Caco-2 (cell line): ENCODE data around the gene HNRNPU. TPM values are rescaled to one million over a fixed set of nuclear protein-coding genes. Genes with fewer than 3 reads are reported as not detected.
A peak's percentile ranks its signal among the peaks of the same experiment; 100 is the strongest.

Source experiments
- BruUV-seq: library from RNA; stranded (reverse); fragments of 400-500 nt; replicated peaks from 2 replicates; lab custom pipeline; 2021; lab: Mats Ljungman, UMichigan
- CTCF ChIA-PET: fragments of 300-600 bp; sonication (Branson Sonifier 250); formaldehyde crosslinking; loops from one replicate; lab custom pipeline; 2022; ENCODE audit warnings: antibody characterized with exemption; lab: Charles Lee
- POLR2A ChIA-PET: fragments of 300-600 bp; sonication (Branson Sonifier 250); formaldehyde crosslinking; loops from one replicate; lab custom pipeline; 2022; ENCODE audit warnings: antibody characterized with exemption; lab: Charles Lee
- DNase-seq, 2 experiments: peaks; one replicate each; pipeline versions ENCODE4 v3.0.0 to v3.0.0-alpha.2; 2020 to 2022
- H3K27me3 ChIP-seq: replicated peaks from 2 replicates; pipeline ENCODE4 v1.6.0; 2011; ENCODE audit warnings: low read length; ENCODE audit not compliant: control insufficient read depth, insufficient read depth
- H3K36me3 ChIP-seq: 2 replicates; pipeline ENCODE4 v1.5.1; 2011; ENCODE audit warnings: low read length; ENCODE audit not compliant: control insufficient read depth, insufficient read depth
- H3K4me1 ChIP-seq: fragments of 250-450 bp; sonication (Bioruptor Pico); 2 replicates; pipeline ENCODE4 v1.5.1; 2020; ENCODE audit warnings: mild to moderate bottlenecking
- H3K4me3 ChIP-seq: 2 replicates; pipeline ENCODE4 v1.5.1; 2011; ENCODE audit warnings: low read depth, mild to moderate bottlenecking, control low read depth, low read length
- H3K9me3 ChIP-seq: fragments of 250-450 bp; sonication (Bioruptor Pico); 2 replicates; pipeline ENCODE4 v1.5.1; 2020; ENCODE audit warnings: mild to moderate bottlenecking, moderate library complexity
- H3K27ac Mint-ChIP-seq: one replicate; pipeline ENCODE4 v1.8.0; 2022; ENCODE audit warnings: mixed read lengths; ENCODE audit not compliant: unreplicated experiment
- H3K27me3 Mint-ChIP-seq: one replicate; pipeline ENCODE4 v1.8.0; 2022; ENCODE audit warnings: mixed read lengths; ENCODE audit not compliant: insufficient read depth, unreplicated experiment
- H3K36me3 Mint-ChIP-seq: one replicate; pipeline ENCODE4 v1.8.0; 2022; ENCODE audit warnings: mild to moderate bottlenecking, mixed read lengths; ENCODE audit not compliant: insufficient read depth, unreplicated experiment
- H3K4me1 Mint-ChIP-seq: one replicate; pipeline ENCODE4 v1.8.0; 2022; ENCODE audit warnings: low read depth, mixed read lengths; ENCODE audit not compliant: unreplicated experiment
- H3K4me3 Mint-ChIP-seq: one replicate; pipeline ENCODE4 v1.8.0; 2022; ENCODE audit warnings: mild to moderate bottlenecking, moderate library complexity, mixed read lengths; ENCODE audit not compliant: unreplicated experiment
- H3K9me3 Mint-ChIP-seq: one replicate; pipeline ENCODE4 v1.8.0; 2022; ENCODE audit warnings: mixed read lengths; ENCODE audit not compliant: unreplicated experiment
- CTCF ChIP-seq, 2 experiments: fragments of 200-600 bp in 1 of 2; IDR thresholded peaks; 1 replicate in 1 of 2; 2 replicates in 1 of 2; pipeline versions ENCODE4 v1.5.1 to v1.8.0; 2011 to 2022; ENCODE audit warnings: antibody characterized with exemption in 1 of 2, control low read depth in 1 of 2, inconsistent platforms in 1 of 2, low read depth in 1 of 2, low read length in 1 of 2, mild to moderate bottlenecking in 1 of 2, moderate library complexity in 1 of 2; ENCODE audit not compliant: insufficient read depth in 1 of 2, severe bottlenecking in 1 of 2, unreplicated experiment in 1 of 2
- intact Hi-C: fragments of 100-400 bp; cut with micrococcal nuclease; formaldehyde crosslinking; loops from one replicate; pipeline ENCODE4 v1.10.0; 2022; ENCODE audit not compliant: unreplicated experiment
- total RNA-seq: library from RNA; stranded (reverse); gene quantifications from 2 replicates; pipeline ENCODE4 v1.2.3, GENCODE V29; 2022

The HNRNPU gene
- total RNA-seq, 1 experiment from 2014 or later, result 478 TPM

GRCh38 chr1:244866355-244866754 is 2.0 kb upstream of the HNRNPU start:
- H3K4me3 Mint-ChIP-seq, result no peak overlapping the region
- TF ChIP-seq CTCF (IDR thresholded peaks at IDR 0.05; ENCODE audit: insufficient read depth in 1 of 2, low read depth in 1 of 2, low read length in 1 of 2, severe bottlenecking in 1 of 2, unreplicated experiment in 1 of 2), result no peak
- H3K9me3 Mint-ChIP-seq, result peaks cover 6% of the 10 kb centered on the region
- H3K4me1 Mint-ChIP-seq, result peaks cover 14% of the 10 kb centered on the region
- DNase-seq, result no peak
- intact Hi-C loops, result no loop called here
- peaks cover 34% of the 10 kb centered on the region for H3K36me3 Mint-ChIP-seq
- no peaks in the 10 kb centered on the region; the same call in 1 of the 2 replicates for H3K36me3 ChIP-seq
- ChIA-PET POLR2A (no interaction called here), CTCF (no interaction called here)
- H3K27me3 ChIP-seq, result no peaks in the 10 kb centered on the region
- no peaks in the 10 kb centered on the region for H3K9me3 ChIP-seq
- H3K27ac Mint-ChIP-seq, result peak overlapping the region; percentile 28
- peaks cover 7% of the 10 kb centered on the region; the same call in 1 of the 2 replicates for H3K4me1 ChIP-seq
- H3K4me3 ChIP-seq, result no peak overlapping the region
- H3K27me3 Mint-ChIP-seq, result no peaks in the 10 kb centered on the region
- BruUV-seq, result no TSS peak

- H3K4me1 Mint-ChIP-seq, result peaks cover 18% of the 10 kb centered on the region
- H3K27me3 Mint-ChIP-seq, result no peaks in the 10 kb centered on the region
- intact Hi-C loops, result loop anchor here (2.0 kb wide), 1 partner anchor 53 kb away; no protein-coding TSS in a partner anchor
- no peaks in the 10 kb centered on the region for H3K9me3 ChIP-seq
- peaks cover 6% of the 10 kb centered on the region for H3K9me3 Mint-ChIP-seq
- no peak overlapping the region for H3K4me3 ChIP-seq
- BruUV-seq, result no TSS peak
- no peaks in the 10 kb centered on the region; the same call in 1 of the 2 replicates for H3K36me3 ChIP-seq
- ChIA-PET CTCF (no interaction called here), POLR2A (interaction anchor here (0.7 to 3.0 kb wide), 3 partner anchors 98 to 177 kb away, joined by 4 to 19 read pairs (median 6); a partner anchor contains a TSS)
- peak overlapping the region; percentile 94 for H3K4me3 Mint-ChIP-seq
- no peak for DNase-seq
- no peak for TF ChIP-seq CTCF (IDR thresholded peaks at IDR 0.05; ENCODE audit: insufficient read depth in 1 of 2, low read depth in 1 of 2, low read length in 1 of 2, severe bottlenecking in 1 of 2, unreplicated experiment in 1 of 2)
- H3K4me1 ChIP-seq, result peaks cover 7% of the 10 kb centered on the region; the same call in 1 of the 2 replicates
- no peaks in the 10 kb centered on the region for H3K27me3 ChIP-seq
- H3K36me3 Mint-ChIP-seq, result peaks cover 40% of the 10 kb centered on the region
- H3K27ac Mint-ChIP-seq, result peak overlapping the region; percentile 83
Measured at GRCh38 chr1:244865820-244866219, 1.5 kb upstream of the HNRNPU start.

- no peaks in the 10 kb centered on the region for H3K27me3 Mint-ChIP-seq
- intact Hi-C loops, result loop anchor here (2.0 kb wide), 1 partner anchor 54 kb away; no protein-coding TSS in a partner anchor
- Histone ChIP-seq H3K27me3 (no peaks in the 10 kb centered on the region), H3K9me3 (no peaks in the 10 kb centered on the region), H3K4me1 (peaks cover 7% of the 10 kb centered on the region; the same call in 1 of the 2 replicates), H3K36me3 (peaks cover 2% of the 10 kb centered on the region; the same call in 1 of the 2 replicates), H3K4me3 (peak overlapping the region; percentile 37)
- DNase-seq, result peak in 1 of 2 experiments; percentile 42
- peaks cover 48% of the 10 kb centered on the region for H3K36me3 Mint-ChIP-seq
- BruUV-seq, result TSS peak; percentile 94
- H3K4me3 Mint-ChIP-seq, result peak overlapping the region; percentile 94
- peak overlapping the region; percentile 83 for H3K27ac Mint-ChIP-seq
- H3K9me3 Mint-ChIP-seq, result peaks cover 6% of the 10 kb centered on the region
- POLR2A ChIA-PET, result interaction anchor here (0.7 to 3.0 kb wide), 5 partner anchors 15 to 177 kb away, joined by 4 to 19 read pairs (median 6); a partner anchor contains a TSS
- TF ChIP-seq CTCF (IDR thresholded peaks at IDR 0.05; ENCODE audit: insufficient read depth in 1 of 2, low read depth in 1 of 2, low read length in 1 of 2, severe bottlenecking in 1 of 2, unreplicated experiment in 1 of 2), result no peak
- peaks cover 22% of the 10 kb centered on the region for H3K4me1 Mint-ChIP-seq
- CTCF ChIA-PET, result interaction anchor here (1.9 kb wide), 1 partner anchor 178 kb away, joined by 7 read pairs; no protein-coding TSS in a partner anchor
Measured at GRCh38 chr1:244865028-244865371, 657 bp upstream of the HNRNPU start.
